ENCODE measurements around the gene PSMD2.

The PSMD2 gene

GRCh38 chr3:184354121-184354728, 55.2 kb downstream of the PSMD2 start:
- H3K79me2 ChIP-seq = no peaks in the 10 kb centered on the region
- H3K27me3 ChIP-seq (ENCODE audit: control insufficient read depth, insufficient read depth, low read length) = no peaks in the 10 kb centered on the region
- peak; percentile 65 for TF ChIP-seq CTCF (IDR thresholded peaks at IDR 0.05)
- H2AFZ ChIP-seq = no peak overlapping the region
- H3K27ac ChIP-seq = no peak overlapping the region
- no peak overlapping the region for H3K4me2 ChIP-seq (ENCODE audit: low read length)
- H3K4me1 ChIP-seq = no peaks in the 10 kb centered on the region
- H3K9ac ChIP-seq = no peak overlapping the region
- H3K9me3 ChIP-seq (ENCODE audit: control insufficient read depth, low read length) = no peaks in the 10 kb centered on the region
- H3K36me3 ChIP-seq (ENCODE audit: control insufficient read depth, insufficient read depth, low read length) = no peaks in the 10 kb centered on the region
- H3K4me3 ChIP-seq (ENCODE audit: low read depth, low read length) = no peak overlapping the region

- H3K36me3 ChIP-seq (ENCODE audit: control insufficient read depth, insufficient read depth, low read length) = no peaks in the 10 kb centered on the region
- H3K4me1 ChIP-seq = no peaks in the 10 kb centered on the region
- no peak overlapping the region for H3K4me3 ChIP-seq (ENCODE audit: low read depth, low read length)
- H3K27ac ChIP-seq = no peak overlapping the region
- H3K9ac ChIP-seq = no peak overlapping the region
- H3K79me2 ChIP-seq = no peaks in the 10 kb centered on the region
- no peaks in the 10 kb centered on the region for H3K9me3 ChIP-seq (ENCODE audit: control insufficient read depth, low read length)
- no peaks in the 10 kb centered on the region for H3K27me3 ChIP-seq (ENCODE audit: control insufficient read depth, insufficient read depth, low read length)
- H3K4me2 ChIP-seq (ENCODE audit: low read length) = no peak overlapping the region
- H2AFZ ChIP-seq = no peak overlapping the region
- TF ChIP-seq CTCF (IDR thresholded peaks at IDR 0.05) = no peak
These were observed 55.7 kb downstream of the PSMD2 start for GRCh38 chr3:184354754-184355153.

- H3K9me3 ChIP-seq (ENCODE audit: control insufficient read depth, low read length) = no peaks in the 10 kb centered on the region
- H3K27me3 ChIP-seq (ENCODE audit: control insufficient read depth, insufficient read depth, low read length) = no peaks in the 10 kb centered on the region
- no peak for TF ChIP-seq CTCF (IDR thresholded peaks at IDR 0.05)
- no peaks in the 10 kb centered on the region for H3K36me3 ChIP-seq (ENCODE audit: control insufficient read depth, insufficient read depth, low read length)
- no peak overlapping the region for H3K9ac ChIP-seq
- no peaks in the 10 kb centered on the region for H3K4me1 ChIP-seq
- H3K4me2 ChIP-seq (ENCODE audit: low read length) = no peak overlapping the region
- no peaks in the 10 kb centered on the region for H3K79me2 ChIP-seq
- H3K4me3 ChIP-seq (ENCODE audit: low read depth, low read length) = no peak overlapping the region
- H3K27ac ChIP-seq = no peak overlapping the region
- H2AFZ ChIP-seq = no peak overlapping the region
These were observed 56.4 kb downstream of the PSMD2 start for GRCh38 chr3:184355261-184356040.

- Histone ChIP-seq H2AFZ (no peak overlapping the region), H3K4me1 (peaks cover 4% of the 10 kb centered on the region), H3K9me3 (ENCODE audit: control insufficient read depth, low read length) (no peaks in the 10 kb centered on the region), H3K4me3 (ENCODE audit: low read depth, low read length) (no peak overlapping the region), H3K9ac (no peak overlapping the region), H3K79me2 (peaks cover 3% of the 10 kb centered on the region), H3K36me3 (ENCODE audit: control insufficient read depth, insufficient read depth, low read length) (no peaks in the 10 kb centered on the region), H3K4me2 (ENCODE audit: low read length) (no peak overlapping the region), H3K27me3 (ENCODE audit: control insufficient read depth, insufficient read depth, low read length) (no peaks in the 10 kb centered on the region), H3K27ac (no peak overlapping the region)
- TF ChIP-seq CTCF (IDR thresholded peaks at IDR 0.05) = no peak
These were observed 58.4 kb downstream of the PSMD2 start for GRCh38 chr3:184357248-184358123.

Measured in parathyroid adenoma (tissue), 2 donors.